ENCODE data around the gene SLC27A4. TPM values are rescaled to one million over a fixed set of nuclear protein-coding genes. Genes with fewer than 3 reads are reported as not detected.

The SLC27A4 gene
- total RNA-seq, result 10 to 100 TPM; 52.0 to 78.1 (median 63.0) TPM

DNA sequence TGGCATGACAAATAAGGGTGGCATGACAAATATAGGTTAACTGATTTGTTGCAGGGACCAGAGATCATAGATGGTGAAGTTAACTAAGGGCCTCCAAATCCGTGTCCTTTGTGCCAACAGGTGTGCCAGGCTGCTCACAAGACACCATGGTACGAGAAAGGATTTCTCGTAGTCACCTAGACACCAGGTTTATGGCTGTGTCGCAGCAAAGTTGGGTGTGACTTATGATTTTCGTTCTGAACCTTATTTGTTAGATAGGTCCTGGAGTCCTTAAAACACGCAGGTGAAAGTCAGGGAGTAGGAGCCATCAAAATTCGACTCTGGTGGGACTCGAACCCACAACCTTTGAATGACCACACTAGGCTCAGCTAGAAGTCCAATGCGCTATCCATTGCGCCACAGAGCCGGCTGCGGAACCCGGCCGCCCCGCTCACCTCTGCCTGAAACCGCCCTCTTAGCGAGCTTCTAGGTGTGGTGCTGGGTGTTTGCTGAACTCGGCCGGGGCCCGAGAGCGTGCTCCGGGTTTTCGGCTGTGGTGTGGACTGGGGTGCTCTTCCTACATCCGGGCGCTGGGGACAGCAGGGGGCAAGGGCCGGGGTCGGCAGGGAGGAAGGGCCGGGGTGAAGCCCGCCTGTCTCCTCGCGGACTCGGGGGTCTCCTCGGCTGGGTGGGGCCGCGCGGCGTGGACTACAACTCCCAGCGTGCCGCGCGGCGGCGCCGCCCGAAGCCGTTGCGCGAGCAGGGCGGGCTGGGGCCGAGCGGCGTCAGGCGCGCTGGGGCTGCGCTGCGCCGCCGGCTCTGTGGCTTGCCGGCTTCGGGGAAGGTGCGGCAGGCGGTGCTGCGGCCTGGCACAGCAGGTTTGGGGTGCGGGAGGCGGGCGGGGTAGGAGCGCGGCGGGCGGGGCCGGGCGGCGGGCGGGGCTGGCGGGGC is at the start of gene SLC27A4:
Gene SLC27A4 (plus strand): TSS at position 767 of the 930 bp plus-strand sequence. CDS start 2,606 bp downstream, outside the sequence.
- H3K27ac ChIP-seq, result peak within 1 kb of the TSS; percentile 75
- peaks cover 18% of the 10 kb centered on the region for H3K4me1 ChIP-seq
- WGBS, result 18% methylated on average over 19 of the region's 75 CpGs
- H3K36me3 ChIP-seq, result peaks cover 24% of the 10 kb centered on the region
- peak in 1 of 2 donors; percentile 71 for DNase-seq (ENCODE audit: low spot score in 2 of 2)
- H3K27me3 ChIP-seq, result no peaks in the 10 kb centered on the region
- TF ChIP-seq POLR2AphosphoS5 (IDR thresholded peaks at IDR 0.05), result no peak
- TF ChIP-seq, protein P1, sequence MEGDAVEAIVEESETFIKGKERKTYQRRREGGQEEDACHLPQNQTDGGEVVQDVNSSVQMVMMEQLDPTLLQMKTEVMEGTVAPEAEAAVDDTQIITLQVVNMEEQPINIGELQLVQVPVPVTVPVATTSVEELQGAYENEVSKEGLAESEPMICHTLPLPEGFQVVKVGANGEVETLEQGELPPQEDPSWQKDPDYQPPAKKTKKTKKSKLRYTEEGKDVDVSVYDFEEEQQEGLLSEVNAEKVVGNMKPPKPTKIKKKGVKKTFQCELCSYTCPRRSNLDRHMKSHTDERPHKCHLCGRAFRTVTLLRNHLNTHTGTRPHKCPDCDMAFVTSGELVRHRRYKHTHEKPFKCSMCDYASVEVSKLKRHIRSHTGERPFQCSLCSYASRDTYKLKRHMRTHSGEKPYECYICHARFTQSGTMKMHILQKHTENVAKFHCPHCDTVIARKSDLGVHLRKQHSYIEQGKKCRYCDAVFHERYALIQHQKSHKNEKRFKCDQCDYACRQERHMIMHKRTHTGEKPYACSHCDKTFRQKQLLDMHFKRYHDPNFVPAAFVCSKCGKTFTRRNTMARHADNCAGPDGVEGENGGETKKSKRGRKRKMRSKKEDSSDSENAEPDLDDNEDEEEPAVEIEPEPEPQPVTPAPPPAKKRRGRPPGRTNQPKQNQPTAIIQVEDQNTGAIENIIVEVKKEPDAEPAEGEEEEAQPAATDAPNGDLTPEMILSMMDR (IDR thresholded peaks at IDR 0.05), result no peak
- TF ChIP-seq EP300 (IDR thresholded peaks at IDR 0.05), result no peak
- TF ChIP-seq POLR2A (IDR thresholded peaks at IDR 0.05), result no peak
- no peaks in the 10 kb centered on the region for H3K9me3 ChIP-seq
- H3K4me3 ChIP-seq, result peak within 1 kb of the TSS; percentile 70

GRCh38 chr9:128292009-128292408 is 48.3 kb upstream of the SLC27A4 start:
- H3K27ac ChIP-seq, result no peak overlapping the region
- WGBS, result 87% methylated on average over 3 of the region's 3 CpGs
- no peaks in the 10 kb centered on the region for H3K9me3 ChIP-seq
- H3K4me1 ChIP-seq, result peaks cover 4% of the 10 kb centered on the region
- no peaks in the 10 kb centered on the region for H3K27me3 ChIP-seq
- H3K36me3 ChIP-seq, result peaks cover 20% of the 10 kb centered on the region
- no peak overlapping the region for H3K4me3 ChIP-seq
- DNase-seq (ENCODE audit: low spot score in 2 of 2), result no peak
- TF ChIP-seq POLR2AphosphoS5 (IDR thresholded peaks at IDR 0.05), result no peak
- TF ChIP-seq EP300 (IDR thresholded peaks at IDR 0.05), result no peak
- TF ChIP-seq, protein P1 (IDR thresholded peaks at IDR 0.05), result no peak
- TF ChIP-seq POLR2A (IDR thresholded peaks at IDR 0.05), result no peak

- H3K27ac ChIP-seq, result no peak overlapping the region
- 87% methylated on average over 4 of the region's 4 CpGs for WGBS
- TF ChIP-seq POLR2A (IDR thresholded peaks at IDR 0.05), result no peak
- TF ChIP-seq EP300 (IDR thresholded peaks at IDR 0.05), result no peak
- TF ChIP-seq POLR2AphosphoS5 (IDR thresholded peaks at IDR 0.05), result no peak
- TF ChIP-seq, protein P1 (IDR thresholded peaks at IDR 0.05), result no peak
Measured at GRCh38 chr9:128293091-128293490, 47.2 kb upstream of the SLC27A4 start.

DNA sequence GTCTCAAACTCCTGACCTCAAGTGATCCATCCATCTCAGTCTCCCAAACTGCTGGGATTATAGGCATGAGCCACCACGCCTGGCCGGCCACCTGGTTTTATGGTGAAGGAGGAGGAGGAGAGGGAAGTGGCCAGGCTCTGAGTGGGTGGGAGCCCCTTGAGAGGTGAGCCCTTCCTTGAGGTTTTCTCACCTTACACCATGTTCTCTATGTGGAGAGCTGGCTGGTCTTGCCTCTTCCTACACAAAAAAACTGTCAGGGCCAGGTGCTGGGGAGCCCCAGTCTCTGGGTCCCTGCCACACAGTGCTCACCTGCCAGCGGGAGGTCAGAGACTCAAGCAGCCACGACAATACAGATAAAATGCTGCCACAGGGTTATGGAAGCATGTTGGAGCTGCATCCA is 46.2 kb upstream of the SLC27A4 start:
- Histone ChIP-seq H3K4me1 (peaks cover 14% of the 10 kb centered on the region), H3K9me3 (no peaks in the 10 kb centered on the region), H3K27ac (no peak overlapping the region), H3K36me3 (peaks cover 5% of the 10 kb centered on the region), H3K27me3 (no peaks in the 10 kb centered on the region), H3K4me3 (no peak overlapping the region)
- WGBS, result 91% methylated on average over 4 of the region's 4 CpGs
- DNase-seq (ENCODE audit: low spot score in 2 of 2), result no peak
- TF ChIP-seq POLR2AphosphoS5 (IDR thresholded peaks at IDR 0.05) (no peak), EP300 (IDR thresholded peaks at IDR 0.05) (no peak), POLR2A (IDR thresholded peaks at IDR 0.05) (no peak)
- TF ChIP-seq, protein P1 (IDR thresholded peaks at IDR 0.05), result no peak

More at GRCh38 chr9:128293091-128293490, 47.2 kb upstream of the SLC27A4 start:
- no peak for DNase-seq (ENCODE audit: low spot score in 2 of 2)
- Histone ChIP-seq H3K4me3 (no peak overlapping the region), H3K27me3 (no peaks in the 10 kb centered on the region), H3K9me3 (no peaks in the 10 kb centered on the region), H3K36me3 (peaks cover 12% of the 10 kb centered on the region), H3K4me1 (peaks cover 6% of the 10 kb centered on the region)
